H9 (cell line): ENCODE measurements around the gene HNF4A. TPM values are rescaled to one million over a fixed set of nuclear protein-coding genes. Genes with fewer than 3 reads are reported as not detected.

Experiments
- DNase-seq: peaks from one replicate; pipeline ENCODE4 v3.0.0-alpha.2; 2017
- H2AFZ ChIP-seq: one replicate; pipeline ENCODE4 v1.6.1; 2013; ENCODE audit warnings: mild to moderate bottlenecking, low read length, control low read depth, moderate library complexity
- H2AK5ac ChIP-seq: 2 replicates; pipeline ENCODE4 v1.6.1; 2013; ENCODE audit warnings: low read length, control low read depth, mixed read lengths; ENCODE audit not compliant: insufficient read length
- H2BK120ac ChIP-seq: one replicate; pipeline ENCODE4 v1.6.1; 2013; ENCODE audit warnings: low read depth, mild to moderate bottlenecking, low read length, control low read depth, inconsistent platforms; ENCODE audit not compliant: poor library complexity, severe bottlenecking
- H2BK12ac ChIP-seq: 2 replicates; pipeline ENCODE4 v1.6.1; 2013; ENCODE audit warnings: low read length, control low read depth, mixed read lengths, low read depth; ENCODE audit not compliant: insufficient read length
- H2BK15ac ChIP-seq: 2 replicates; pipeline ENCODE4 v1.6.1; 2013; ENCODE audit warnings: low read depth, low read length, control low read depth
- H2BK20ac ChIP-seq: one replicate; pipeline ENCODE4 v1.6.1; 2013; ENCODE audit warnings: low read depth, mild to moderate bottlenecking, low read length, control low read depth, inconsistent platforms; ENCODE audit not compliant: poor library complexity, severe bottlenecking
- H2BK5ac ChIP-seq: 2 replicates; pipeline ENCODE4 v1.6.1; 2013; ENCODE audit warnings: low read length, control low read depth, mixed read lengths; ENCODE audit not compliant: insufficient read length
- H3K14ac ChIP-seq: 2 replicates; pipeline ENCODE4 v1.6.1; 2013; ENCODE audit warnings: low read length, control low read depth; ENCODE audit not compliant: insufficient read depth
- H3K18ac ChIP-seq: 2 replicates; pipeline ENCODE4 v1.6.1; 2013; ENCODE audit warnings: low read depth, mild to moderate bottlenecking, mixed read lengths, low read length, control low read depth; ENCODE audit not compliant: insufficient read length
- H3K23ac ChIP-seq: 2 replicates; pipeline ENCODE4 v1.6.1; 2013; ENCODE audit warnings: low read length, control low read depth, mixed read lengths, low read depth; ENCODE audit not compliant: insufficient read length
- H3K23me2 ChIP-seq: 2 replicates; pipeline ENCODE4 v1.6.1; 2013; ENCODE audit warnings: low read depth, mild to moderate bottlenecking, mixed read lengths, low read length, control low read depth; ENCODE audit not compliant: insufficient read length, poor library complexity, severe bottlenecking
- H3K27ac ChIP-seq: 2 replicates; pipeline ENCODE4 v1.5.1; 2013; ENCODE audit warnings: low read length, control low read depth, mixed read lengths, low read depth; ENCODE audit not compliant: insufficient read length
- H3K27me3 ChIP-seq: 2 replicates; pipeline ENCODE4 v1.6.1; 2013; ENCODE audit warnings: low read length, control low read depth, inconsistent platforms; ENCODE audit not compliant: insufficient read depth
- H3K4ac ChIP-seq: 2 replicates; pipeline ENCODE4 v1.6.1; 2013; ENCODE audit warnings: low read depth, mild to moderate bottlenecking, control low read depth, inconsistent platforms, low read length, moderate library complexity
- H3K4me1 ChIP-seq: 2 replicates; pipeline ENCODE4 v1.6.1; 2013; ENCODE audit warnings: low read length, control low read depth, inconsistent platforms; ENCODE audit not compliant: insufficient read depth
- H3K4me2 ChIP-seq: 2 replicates; pipeline ENCODE4 v1.6.1; 2013; ENCODE audit warnings: low read length, control low read depth, mixed read lengths; ENCODE audit not compliant: insufficient read length, insufficient read depth
- H3K56ac ChIP-seq: 2 replicates; pipeline ENCODE4 v1.6.1; 2013; ENCODE audit warnings: low read depth, mild to moderate bottlenecking, mixed read lengths, low read length, control low read depth; ENCODE audit not compliant: insufficient read length
- H3K79me1 ChIP-seq: 2 replicates; pipeline ENCODE4 v1.6.1; 2013; ENCODE audit warnings: low read depth, mild to moderate bottlenecking, moderate library complexity, low read length, control low read depth, inconsistent platforms; ENCODE audit not compliant: insufficient read depth, poor library complexity, severe bottlenecking
- H3K79me2 ChIP-seq: 2 replicates; pipeline ENCODE4 v1.6.1; 2013; ENCODE audit warnings: low read length, control low read depth, inconsistent platforms; ENCODE audit not compliant: insufficient read depth
- H3K9ac ChIP-seq: 2 replicates; pipeline ENCODE4 v1.6.1; 2013; ENCODE audit warnings: low read length, control low read depth, mixed read lengths; ENCODE audit not compliant: insufficient read length; ENCODE audit errors: extremely low read depth
- H3K9me3 ChIP-seq: one replicate; pipeline ENCODE4 v1.6.1; 2013; ENCODE audit warnings: low read depth, low read length, inconsistent platforms; ENCODE audit not compliant: control insufficient read depth
- H3T11ph ChIP-seq: one replicate; pipeline ENCODE4 v1.6.1; 2013; ENCODE audit warnings: mild to moderate bottlenecking, low read length, control low read depth, inconsistent platforms
- H4K20me1 ChIP-seq: one replicate; pipeline ENCODE4 v1.6.1; 2013; ENCODE audit not compliant: control insufficient read depth, insufficient read length, insufficient read depth
- H4K5ac ChIP-seq: 2 replicates; pipeline ENCODE4 v1.6.1; 2013; ENCODE audit warnings: low read depth, mild to moderate bottlenecking, mixed read lengths, low read length, control low read depth; ENCODE audit not compliant: insufficient read length
- H4K8ac ChIP-seq: replicated peaks from 2 replicates; pipeline ENCODE4 v1.6.1; 2013; ENCODE audit warnings: low read length, control low read depth, mixed read lengths, low read depth; ENCODE audit not compliant: insufficient read length
- H4K91ac ChIP-seq: 2 replicates; pipeline ENCODE4 v1.6.1; 2013; ENCODE audit warnings: low read depth, mild to moderate bottlenecking, moderate library complexity, mixed read lengths, low read length, control low read depth; ENCODE audit not compliant: insufficient read length
- H3K27ac Mint-ChIP-seq, 3 experiments: 2 replicates in 2 of 3; 3 replicates in 1 of 3; pipeline ENCODE4 v1.8.0; 2020 to 2021; ENCODE audit warnings: mixed read lengths in 3 of 3, mild to moderate bottlenecking in 1 of 3, moderate library complexity in 1 of 3
- H3K27me3 Mint-ChIP-seq: 2 replicates; pipeline ENCODE4 v1.8.0; 2021; ENCODE audit warnings: low read depth, mild to moderate bottlenecking, moderate library complexity, mixed read lengths
- H3K36me3 Mint-ChIP-seq, 3 experiments: 2 replicates in 2 of 3; 3 replicates in 1 of 3; pipeline ENCODE4 v1.8.0; 2020 to 2021; ENCODE audit warnings: low read depth in 3 of 3, mixed read lengths in 3 of 3; ENCODE audit not compliant: insufficient read depth in 1 of 3
- H3K4me1 Mint-ChIP-seq, 2 experiments: 2 replicates each; pipeline ENCODE4 v1.8.0; 2020; ENCODE audit warnings: mixed read lengths in 2 of 2
- H3K4me3 Mint-ChIP-seq, 2 experiments: 2 replicates in 1 of 2; 3 replicates in 1 of 2; pipeline ENCODE4 v1.8.0; 2020 to 2021; ENCODE audit warnings: mild to moderate bottlenecking in 2 of 2, mixed read lengths in 2 of 2, moderate library complexity in 1 of 2
- H3K9me3 Mint-ChIP-seq, 2 experiments: 2 replicates in 1 of 2; 3 replicates in 1 of 2; pipeline ENCODE4 v1.8.0; 2020; ENCODE audit warnings: mild to moderate bottlenecking in 2 of 2, mixed read lengths in 2 of 2, moderate library complexity in 1 of 2
- CTCF ChIP-seq: fragments of 200-600 bp; sonication (generic); conservative IDR thresholded peaks from 3 replicates; pipeline ENCODE4 v1.8.0; 2021; ENCODE audit warnings: antibody characterized with exemption, mild to moderate bottlenecking
- WGBS: extraction: QIAGEN DNeasy Blood & Tissue Kit; methylation state at CpG from one replicate; pipeline ENCODE4 v1.1.7; 2013; ENCODE audit warnings: missing lambda C conversion rate, low lambda C conversion rate, mixed read lengths; ENCODE audit not compliant: insufficient read length; ENCODE audit errors: extremely low coverage; 5-methylcytosine and 5-hydroxymethylcytosine counted together
- total RNA-seq: library from RNA; stranded (reverse); gene quantifications from 2 replicates; pipeline ENCODE4 v1.2.1, GENCODE V29; 2021

HNF4A gene
- total RNA-seq, 1 experiment from 2014 or later = not detected

GRCh38 chr20:44348168-44348659 is 7.3 kb upstream of the HNF4A start:
- no peaks in the 10 kb centered on the region for H3K79me1 ChIP-seq
- no peak overlapping the region for H2BK120ac ChIP-seq
- Mint-ChIP-seq H3K9me3 (no peaks in the 10 kb centered on the region; a peak in 1 of 5 replicates), H3K4me3 (no peak overlapping the region), H3K27me3 (peaks cover 4% of the 10 kb centered on the region; the same call in 1 of the 2 replicates), H3K36me3 (no peaks in the 10 kb centered on the region), H3K27ac (peak overlapping the region in 1 of 3 experiments; percentile 68; a peak in 1 of 7 replicates), H3K4me1 (peaks cover 6 to 10% of the 10 kb centered on the region in 2 experiments; a peak in 3 of 4 replicates)
- no peak overlapping the region for H4K91ac ChIP-seq
- H3K23me2 ChIP-seq = no peaks in the 10 kb centered on the region
- no peaks in the 10 kb centered on the region for H3K79me2 ChIP-seq
- no peaks in the 10 kb centered on the region for H4K20me1 ChIP-seq
- H2AK5ac ChIP-seq = no peak overlapping the region
- H3K9me3 ChIP-seq = no peaks in the 10 kb centered on the region
- H4K8ac ChIP-seq = no peak overlapping the region
- no peak overlapping the region for H4K5ac ChIP-seq
- no peaks in the 10 kb centered on the region for H3K27me3 ChIP-seq
- WGBS = no CpG with 5 or more reads among the region's 4 CpGs
- H2BK20ac ChIP-seq = no peak overlapping the region
- H3K14ac ChIP-seq = no peak overlapping the region
- H3K27ac ChIP-seq = no peak overlapping the region
- no peak overlapping the region for H3K9ac ChIP-seq
- no peak for TF ChIP-seq CTCF
- H3K4me1 ChIP-seq = no peaks in the 10 kb centered on the region
- no peak overlapping the region for H3K4me2 ChIP-seq
- no peak overlapping the region for H2BK12ac ChIP-seq
- H3K4ac ChIP-seq = no peak overlapping the region
- H2AFZ ChIP-seq = no peak overlapping the region
- no peak for DNase-seq
- H3K18ac ChIP-seq = no peak overlapping the region
- no peak overlapping the region for H3K23ac ChIP-seq
- H3T11ph ChIP-seq = no peak overlapping the region
- H2BK5ac ChIP-seq = no peak overlapping the region
- no peak overlapping the region for H2BK15ac ChIP-seq
- H3K56ac ChIP-seq = no peak overlapping the region
